Esophagus squamous epithelium (tissue), 5 donors: Measurements from ENCODE around the gene PRPF31. TPM values are rescaled to one million over a fixed set of nuclear protein-coding genes. Genes with fewer than 3 reads are reported as not detected.
"Not testable (repeated sequence)": the region's sequence is repeated elsewhere in the genome, so short reads cannot be mapped to it uniquely, and the experiment has no call there.

Experiments
- DNase-seq: peaks from one replicate; lab custom pipeline; 2025; lab: John Stamatoyannopoulos, UW
- H3K27ac ChIP-seq, 4 donors: fragments of 200-600 bp; sonication (generic); one replicate each; pipeline ENCODE4 v1.5.1; 2016 to 2019; ENCODE audit warnings: mild to moderate bottlenecking in 1 of 4
- H3K27me3 ChIP-seq, 4 donors: fragments of 200-600 bp; sonication (generic); 1 replicate in 3 of 4; 2 replicates in 1 of 4; pipeline versions ENCODE4 v1.5.1 to v1.6.0; 2017 to 2021; ENCODE audit warnings: antibody characterized with exemption in 1 of 4
- H3K36me3 ChIP-seq, 3 donors: fragments of 200-600 bp; sonication (generic); one replicate each; pipeline ENCODE4 v1.5.1; 2016 to 2019
- H3K4me1 ChIP-seq, 3 donors: fragments of 200-600 bp; sonication (generic); one replicate each; pipeline ENCODE4 v1.5.1; 2017 to 2019
- H3K4me3 ChIP-seq, 4 donors: fragments of 200-600 bp; sonication (generic); 1 replicate in 3 of 4; 2 replicates in 1 of 4; pipeline ENCODE4 v1.5.1; 2016 to 2019; ENCODE audit warnings: mild to moderate bottlenecking in 2 of 4, moderate library complexity in 1 of 4
- H3K9me3 ChIP-seq, 3 donors: fragments of 200-600 bp; sonication (generic); one replicate each; pipeline ENCODE4 v1.5.1; 2016 to 2019
- POLR2A ChIP-seq, 4 donors: fragments of 450-650 bp; IDR thresholded peaks; one replicate each; pipeline ENCODE4 v1.6.1; 2017; ENCODE audit warnings: antibody characterized with exemption in 4 of 4, mild to moderate bottlenecking in 4 of 4, moderate library complexity in 3 of 4
- WGBS, 2 donors: methylation state at CpG; one replicate each; pipeline ENCODE4 v1.1.5; 2018; 5-methylcytosine and 5-hydroxymethylcytosine counted together
- intact Hi-C: fragments of 100-400 bp; cut with DNase I; formaldehyde crosslinking; loops from one replicate; pipeline ENCODE4 v1.15.0; 2022
- total RNA-seq, 4 donors: library from RNA; depleted of rRNA; stranded (reverse); fragments of >200 nt; gene quantifications; one replicate each; pipeline ENCODE4 v1.1.0, GENCODE V29; 2016
- TF ChIP-seq, protein P1 (sequence below), 6 experiments: fragments of 450-650 bp in 4 of 6; fragments of 200-600 bp in 2 of 6; sonication (generic) in 2 of 6; IDR thresholded peaks; one replicate each; pipeline ENCODE4 v1.5.1; 2016 to 2019; ENCODE audit warnings: antibody characterized with exemption in 6 of 6, mild to moderate bottlenecking in 4 of 6, moderate library complexity in 4 of 6
- donor health status: DM: yes; HTN: yes; CAD: no.

PRPF31 gene
- total RNA-seq, 4 donors from 2014 or later = 41.8 to 49.2 (median 43.2) TPM

DNA sequence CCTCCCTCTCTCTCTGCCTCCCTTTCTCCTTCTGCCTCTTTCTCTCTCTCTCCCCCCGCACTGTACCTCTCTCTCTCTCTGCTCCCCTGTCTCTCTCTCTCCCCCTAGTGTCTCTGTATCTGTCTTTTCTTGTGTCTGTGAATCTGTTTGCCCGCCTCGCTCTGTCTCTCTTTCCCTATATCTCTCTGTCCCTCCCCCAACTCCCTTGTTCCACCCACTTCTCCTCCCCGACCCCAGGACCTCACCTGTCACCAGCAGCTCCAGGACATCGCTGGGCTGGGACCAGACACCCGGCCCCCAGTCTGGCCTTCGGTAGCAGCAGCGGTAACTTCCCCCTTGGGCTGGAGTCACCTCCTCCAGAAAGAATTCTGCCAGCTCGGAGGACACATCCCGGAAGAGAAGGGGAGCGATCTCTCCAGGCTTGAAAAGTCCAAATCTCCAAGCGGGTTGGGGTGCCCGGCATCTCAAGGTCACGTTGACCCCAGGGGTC lies 18.9 kb upstream of the PRPF31 start:
- Histone ChIP-seq H3K9me3 (no peaks in the 10 kb centered on the region), H3K27ac (peak overlapping the region; percentile 30 to 78 (median 50)), H3K4me1 (peaks cover 8 to 24% (median 9%) of the 10 kb centered on the region in 3 donors), H3K4me3 (peak overlapping the region; percentile 15 to 66 (median 42)), H3K27me3 (peaks cover 0 to 14% (median 2%) of the 10 kb centered on the region in 4 donors), H3K36me3 (no peaks in the 10 kb centered on the region)
- no peak for TF ChIP-seq POLR2A (IDR thresholded peaks at IDR 0.05)
- TF ChIP-seq, protein P1, sequence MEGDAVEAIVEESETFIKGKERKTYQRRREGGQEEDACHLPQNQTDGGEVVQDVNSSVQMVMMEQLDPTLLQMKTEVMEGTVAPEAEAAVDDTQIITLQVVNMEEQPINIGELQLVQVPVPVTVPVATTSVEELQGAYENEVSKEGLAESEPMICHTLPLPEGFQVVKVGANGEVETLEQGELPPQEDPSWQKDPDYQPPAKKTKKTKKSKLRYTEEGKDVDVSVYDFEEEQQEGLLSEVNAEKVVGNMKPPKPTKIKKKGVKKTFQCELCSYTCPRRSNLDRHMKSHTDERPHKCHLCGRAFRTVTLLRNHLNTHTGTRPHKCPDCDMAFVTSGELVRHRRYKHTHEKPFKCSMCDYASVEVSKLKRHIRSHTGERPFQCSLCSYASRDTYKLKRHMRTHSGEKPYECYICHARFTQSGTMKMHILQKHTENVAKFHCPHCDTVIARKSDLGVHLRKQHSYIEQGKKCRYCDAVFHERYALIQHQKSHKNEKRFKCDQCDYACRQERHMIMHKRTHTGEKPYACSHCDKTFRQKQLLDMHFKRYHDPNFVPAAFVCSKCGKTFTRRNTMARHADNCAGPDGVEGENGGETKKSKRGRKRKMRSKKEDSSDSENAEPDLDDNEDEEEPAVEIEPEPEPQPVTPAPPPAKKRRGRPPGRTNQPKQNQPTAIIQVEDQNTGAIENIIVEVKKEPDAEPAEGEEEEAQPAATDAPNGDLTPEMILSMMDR (IDR thresholded peaks at IDR 0.05) = peak in 3 of 6 experiments; percentile 6 to 25 (median 13)
- no peak for DNase-seq
- WGBS, 2 donors = 5% methylated on average over 6 to 8 of the region's 14 CpGs
- intact Hi-C loops = no loop called here

DNA sequence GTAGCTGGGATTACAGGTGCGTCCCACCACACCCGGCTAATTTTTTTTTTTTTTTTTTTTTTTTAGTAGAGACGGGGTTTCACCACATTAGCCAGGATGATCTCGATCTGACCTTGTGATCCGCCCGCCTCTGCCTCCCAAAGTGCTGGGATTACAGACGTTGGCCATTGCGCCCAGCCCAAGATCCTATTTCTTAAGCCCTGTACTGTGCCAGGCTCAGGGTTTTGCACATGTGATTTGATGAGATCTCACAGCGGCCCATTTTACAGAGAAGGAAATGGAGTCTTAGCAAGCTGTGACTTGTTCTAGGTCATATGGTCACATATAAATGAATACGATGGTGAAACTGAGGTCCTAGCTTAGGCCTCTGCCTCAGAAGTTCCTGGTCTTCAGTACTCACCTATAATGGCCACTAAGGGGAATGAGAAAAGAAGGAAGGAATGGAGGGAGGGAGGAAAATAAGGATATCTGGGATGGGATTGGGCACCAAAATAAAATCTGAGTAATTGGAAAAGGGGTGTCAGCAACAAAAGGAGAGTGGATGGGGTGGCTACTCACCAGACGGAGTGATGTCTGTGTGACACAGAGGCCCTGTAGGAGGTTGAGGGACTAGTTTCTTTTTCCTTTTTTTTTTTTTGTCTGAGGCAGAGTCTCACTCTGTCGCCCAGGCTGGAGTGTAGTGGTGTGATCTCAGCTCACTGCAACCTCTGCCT lies 16.2 kb upstream of the PRPF31 start:
- intact Hi-C loops = no loop called here
- WGBS, 2 donors = 78 to 80% methylated on average over 6 to 11 of the region's 12 CpGs
- H3K4me1 ChIP-seq = peaks cover 13 to 45% (median 23%) of the 10 kb centered on the region in 3 donors

DNA sequence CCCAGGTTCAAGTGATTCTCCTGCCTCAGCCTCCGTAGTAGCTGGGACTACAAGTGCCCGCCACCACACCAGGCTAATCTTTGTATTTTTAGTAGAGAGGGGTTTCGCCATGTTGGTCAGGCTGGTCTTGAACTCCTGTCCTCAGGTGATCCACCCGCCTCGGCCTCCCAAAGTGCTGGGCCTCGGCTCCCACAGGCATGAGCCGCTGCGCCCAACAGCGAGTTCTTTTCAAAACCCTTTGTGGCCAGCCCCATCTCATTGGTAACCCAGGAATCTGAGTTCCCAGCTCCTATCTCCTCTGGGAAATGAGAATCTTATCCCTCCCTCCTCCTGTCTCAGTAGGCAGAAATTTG lies 15.7 kb upstream of the PRPF31 start:
- H3K36me3 ChIP-seq, H3K27ac ChIP-seq, H3K4me3 ChIP-seq, H3K9me3 ChIP-seq, intact Hi-C loops, DNase-seq: not testable (repeated sequence)
- H3K4me1 ChIP-seq = peaks cover 13 to 49% (median 23%) of the 10 kb centered on the region in 3 donors
- peaks cover 0 to 10% (median 2%) of the 10 kb centered on the region in 4 donors for H3K27me3 ChIP-seq
- WGBS, 2 donors = 67 to 75% methylated on average over 6 to 9 of the region's 9 CpGs

More for the DNA sequence above, 16.2 kb upstream of the PRPF31 start:
- Histone ChIP-seq H3K27ac (no peak overlapping the region), H3K4me3 (no peak overlapping the region), H3K9me3 (no peaks in the 10 kb centered on the region), H3K36me3 (no peaks in the 10 kb centered on the region), H3K27me3 (peaks cover 0 to 14% (median 2%) of the 10 kb centered on the region in 4 donors)
- TF ChIP-seq, protein P1 (IDR thresholded peaks at IDR 0.05) = no peak
- no peak for TF ChIP-seq POLR2A (IDR thresholded peaks at IDR 0.05)
- no peak for DNase-seq

DNA sequence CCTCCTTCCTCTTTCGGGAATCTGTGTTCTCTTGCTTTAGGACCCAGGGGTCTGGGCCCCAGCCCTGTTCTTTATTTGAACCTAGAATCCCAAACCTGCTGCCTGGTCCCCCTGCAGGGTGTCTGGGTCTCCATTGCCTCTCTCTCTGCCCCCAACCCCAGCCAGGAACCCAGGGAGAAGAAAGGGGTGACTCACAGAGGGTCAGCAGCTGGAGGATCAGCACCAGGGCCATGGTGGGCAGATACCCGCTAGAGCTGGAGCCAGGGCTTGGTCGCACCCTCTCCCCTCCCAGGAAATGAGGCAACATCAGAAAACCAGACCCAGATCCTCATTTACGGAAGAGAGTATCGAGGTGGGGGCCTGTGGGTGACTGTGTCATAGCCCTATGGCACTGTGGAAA lies 15.0 kb upstream of the PRPF31 start, which contains the start of gene OSCAR:
Gene OSCAR (minus strand): TSS at position 243 of the 400 bp plus-strand sequence. CDS start 11 bp downstream, at position 232.
- no peak within 1 kb of the TSS for H3K4me3 ChIP-seq
- no peak for DNase-seq
- intact Hi-C loops = no loop called here
- peak within 1 kb of the TSS in 1 of 4 donors; percentile 17 for H3K27ac ChIP-seq
- H3K27me3 ChIP-seq = peaks cover 0 to 3% (median 2%) of the 10 kb centered on the region in 4 donors
- no peaks in the 10 kb centered on the region for H3K9me3 ChIP-seq
- TF ChIP-seq POLR2A (IDR thresholded peaks at IDR 0.05) = peak in 1 of 4 donors; percentile 12
- TF ChIP-seq, protein P1 (IDR thresholded peaks at IDR 0.05) = no peak
- WGBS, 2 donors = 27 to 57% methylated on average over 2 to 5 of the region's 5 CpGs
- H3K36me3 ChIP-seq = peaks cover 0 to 6% (median 2%) of the 10 kb centered on the region in 3 donors
- peaks cover 11 to 42% (median 20%) of the 10 kb centered on the region in 3 donors for H3K4me1 ChIP-seq

DNA sequence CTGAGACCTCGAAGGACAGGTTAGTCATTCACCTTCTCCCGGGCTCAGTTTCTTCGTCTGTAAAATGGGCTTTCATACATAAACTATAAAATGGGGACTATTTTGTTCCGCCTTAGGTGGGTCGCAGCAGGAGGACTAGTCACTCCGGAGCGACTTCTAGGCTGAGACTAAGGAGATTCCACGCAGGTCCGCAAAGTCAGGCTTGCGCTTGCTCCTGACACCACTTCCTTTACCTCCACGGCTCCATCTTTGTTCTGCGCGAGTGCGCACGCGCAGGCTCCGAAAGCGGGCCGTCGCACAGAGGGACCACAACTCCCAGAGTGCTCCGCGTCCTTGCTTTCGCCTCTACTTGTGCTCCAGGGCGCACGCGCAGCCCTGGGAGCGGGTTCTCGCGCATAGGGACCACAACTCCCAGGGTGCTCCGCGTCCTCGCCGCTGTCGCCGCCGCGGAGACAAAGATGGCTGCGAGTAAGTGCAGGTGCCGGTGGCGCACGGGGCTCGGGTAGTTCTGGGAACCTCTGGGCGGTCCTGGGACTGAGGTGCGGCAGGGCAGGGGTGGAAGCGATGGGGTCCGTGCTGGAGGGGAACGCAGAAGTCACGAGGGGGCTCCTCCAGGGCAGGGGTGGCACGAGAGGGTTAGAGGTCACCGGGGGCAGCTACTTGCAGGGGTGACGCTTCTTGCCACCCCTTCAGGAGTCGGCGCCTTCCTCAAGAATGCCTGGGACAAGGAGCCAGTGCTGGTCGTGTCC lies 13.0 kb upstream of the PRPF31 start, which contains the start of gene NDUFA3:
Gene NDUFA3 (plus strand): TSS at position 435 of the 749 bp plus-strand sequence. CDS start 24 bp downstream, at position 459.
- intact Hi-C loops = no loop called here
- H3K27ac ChIP-seq = peak within 1 kb of the TSS; percentile 75 to 84 (median 80)
- H3K9me3 ChIP-seq = no peaks in the 10 kb centered on the region
- H3K27me3 ChIP-seq = no peaks in the 10 kb centered on the region
- peaks cover 5 to 25% (median 14%) of the 10 kb centered on the region in 3 donors for H3K4me1 ChIP-seq
- TF ChIP-seq POLR2A (IDR thresholded peaks at IDR 0.05) = peak in 2 of 4 donors; percentile 55 to 70
- TF ChIP-seq, protein P1 (IDR thresholded peaks at IDR 0.05) = peak in 1 of 6 experiments; percentile 45
- peaks cover 5 to 26% (median 8%) of the 10 kb centered on the region in 3 donors for H3K36me3 ChIP-seq
- H3K4me3 ChIP-seq = peak within 1 kb of the TSS; percentile 77 to 97 (median 90)
- peak; percentile 89 for DNase-seq
- 4 to 5% methylated on average over 18 to 27 of the region's 54 CpGs for WGBS, 2 donors
